ENCODE results near the gene TRIM39.

DNA sequence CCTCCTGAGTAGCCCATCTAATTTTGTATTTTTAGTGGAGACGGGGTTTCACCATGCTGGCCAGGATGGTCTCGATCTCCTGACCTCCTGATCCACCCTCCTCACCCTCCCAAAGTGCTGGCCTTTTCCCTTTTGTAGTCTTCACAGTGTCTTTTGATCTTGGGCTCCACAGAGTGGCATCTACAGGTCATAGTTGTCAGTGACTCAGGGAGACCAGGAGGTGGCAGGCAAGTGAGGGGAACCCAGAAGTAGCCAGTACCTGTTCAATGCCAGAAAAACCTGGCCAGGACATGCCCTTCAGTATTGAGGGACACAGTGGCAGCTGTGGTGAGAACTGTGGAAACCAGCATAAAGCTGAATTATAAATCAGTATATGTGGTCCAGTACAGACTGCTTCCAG, 37.9 kb downstream of the TRIM39 start:
- TF ChIP-seq TAF1 (IDR thresholded peaks at IDR 0.05; ENCODE audit: low read depth) (no peak), EP300 (IDR thresholded peaks at IDR 0.05; ENCODE audit: borderline replicate concordance) (no peak), YY1 (IDR thresholded peaks at IDR 0.05; ENCODE audit: low read depth) (no peak), EGR1 (IDR thresholded peaks at IDR 0.05) (no peak), TEAD4 (IDR thresholded peaks at IDR 0.05) (no peak), TCF12 (IDR thresholded peaks at IDR 0.05; ENCODE audit: low read depth) (no peak), FOXM1 (IDR thresholded peaks at IDR 0.05; ENCODE audit: borderline replicate concordance, low read depth) (no peak), CEBPB (IDR thresholded peaks at IDR 0.05) (no peak), CREB1 (IDR thresholded peaks at IDR 0.05; ENCODE audit: low read depth) (no peak)
